HepG2 (cell line): ENCODE measurements around the gene CCDC88C. TPM values are rescaled to one million over a fixed set of nuclear protein-coding genes. Genes with fewer than 3 reads are reported as not detected.
A peak's percentile ranks its signal among the peaks of the same experiment; 100 is the strongest.

Experiments
- CEBPZ ChIP-seq: IDR thresholded peaks from 2 replicates; pipeline ENCODE4 v1.6.1; 2012; ENCODE audit warnings: low read length, improper control_type of control experiment
- CHD2 ChIP-seq: IDR thresholded peaks from 2 replicates; pipeline ENCODE4 v1.6.1; 2011; ENCODE audit warnings: low read depth, low read length, improper control_type of control experiment
- DNMT3B ChIP-seq: conservative IDR thresholded peaks from 2 replicates; pipeline ENCODE4 v1.6.1; 2016; ENCODE audit warnings: missing biosample characterization, control low read depth
- ELF3 ChIP-seq: IDR thresholded peaks from 2 replicates; pipeline ENCODE4 v1.6.1; 2016; ENCODE audit warnings: missing genetic modification reagents, missing compliant biosample characterization
- FUBP1 ChIP-seq: sonication (generic); formaldehyde crosslinking; IDR thresholded peaks from 2 replicates; pipeline ENCODE4 v1.5.1; 2020; ENCODE audit warnings: missing genetic modification reagents, mild to moderate bottlenecking, borderline replicate concordance
- KMT2B ChIP-seq: IDR thresholded peaks from 2 replicates; pipeline ENCODE4 v1.6.1; 2016; ENCODE audit warnings: missing genetic modification reagents, missing compliant biosample characterization
- TAF1 ChIP-seq: sonication (generic); formaldehyde crosslinking; IDR thresholded peaks from 2 replicates; pipeline ENCODE4 v1.4.0; 2020; ENCODE audit warnings: missing genetic modification reagents
- ZBTB40 ChIP-seq, 2 experiments: fragments of 450-650 bp in 1 of 2; sonication (generic) in 1 of 2; formaldehyde crosslinking in 1 of 2; IDR thresholded peaks; 2 replicates each; pipeline versions ENCODE4 v1.6.1 to v1.8.0; 2016 to 2022; ENCODE audit warnings: antibody characterized with exemption in 1 of 2, mild to moderate bottlenecking in 1 of 2, missing genetic modification reagents in 1 of 2
- ZNF205 ChIP-seq: IDR thresholded peaks from 2 replicates; pipeline ENCODE4 v1.6.1; 2018; ENCODE audit warnings: missing biosample characterization, missing genetic modification reagents
- ZNF317 ChIP-seq: sonication (generic); formaldehyde crosslinking; IDR thresholded peaks from 2 replicates; pipeline ENCODE4 v1.5.0; 2020; ENCODE audit warnings: mild to moderate bottlenecking, missing genetic modification reagents
- ZNF574 ChIP-seq: sonication (generic); formaldehyde crosslinking; IDR thresholded peaks from 2 replicates; pipeline ENCODE4 v1.4.0; 2020; ENCODE audit warnings: missing genetic modification reagents
- polyA plus RNA-seq, 8 experiments: library from polyadenylated mRNA; depleted of rRNA in 3 of 8; stranded (reverse) in 7 of 8; unstranded in 1 of 8; fragments of >200 nt; fragmentation: Illumina TruSeq in 4 of 8; extraction: Trizol in 4 of 8; gene quantifications; 2 replicates each; pipeline versions ENCODE4 v1.2.1 to v1.2.3, GENCODE V29; 2011 to 2016; ENCODE audit warnings: low read depth in 4 of 8, missing spikeins in 1 of 8, mixed read lengths in 1 of 8; ENCODE audit not compliant: insufficient read depth in 1 of 8
- total RNA-seq, 5 experiments: library from RNA; depleted of rRNA; stranded (reverse); fragments of >200 nt; fragmentation: Illumina TruSeq; extraction: Trizol; gene quantifications; 2 replicates each; pipeline ENCODE4 v1.2.3, GENCODE V29; 2016; ENCODE audit warnings: low read depth in 1 of 5

The CCDC88C gene
- total and polyA plus RNA-seq, 2 of the 13 experiments (the other 11 are each of a cell fraction or from before 2014, with no cell fraction given): 3.6 to 11.7 TPM

- TF ChIP-seq ZBTB40 (IDR thresholded peaks at IDR 0.05) (no peak), ZBTB40 (CRISPR knock-in tag; IDR thresholded peaks at IDR 0.05) (no peak), DNMT3B (CRISPR knock-in tag) (no peak), ELF3 (CRISPR knock-in tag) (0 out of 2 replicates have a peak, but pooled peaks have one; percentile 15), FUBP1 (no peak), ZNF574 (CRISPR knock-in tag) (no peak), KMT2B (CRISPR knock-in tag) (no peak), ZNF317 (no peak), TAF1 (CRISPR knock-in tag) (no peak), CEBPZ (no peak), CHD2 (no peak), ZNF205 (no peak)
Observed at GRCh38 chr14:91332171-91332985, 85.2 kb downstream of the CCDC88C start (continued).
